HepG2 (cell line): Measurements from ENCODE around the gene FAM114A1. TPM values are rescaled to one million over a fixed set of nuclear protein-coding genes. Genes with fewer than 3 reads are reported as not detected.

ENCODE experiments used
- ATAC-seq: fragments of 200-7000 bp; cut with Tn5 transposase; 3 replicates; pipeline ENCODE4 v1.9.1; 2020; ENCODE audit warnings: mild to moderate bottlenecking, moderate library complexity
- BruUV-seq: library from RNA; stranded (reverse); fragments of 400-500 nt; replicated peaks from 2 replicates; lab custom pipeline; 2021; lab: Mats Ljungman, UMichigan
- CTCF ChIA-PET: fragments of 300-600 bp; formaldehyde crosslinking; extraction: SDS; loops from one replicate; lab custom pipeline; 2021; ENCODE audit warnings: low total read pairs, inconsistent platforms, low intra/inter-chr PET ratio; lab: Yijun Ruan, JAX
- POLR2A ChIA-PET: fragments of 350-600 bp; sonication (Branson Sonifier 250); formaldehyde crosslinking; loops from one replicate; lab custom pipeline; 2020; ENCODE audit warnings: antibody characterized with exemption, inconsistent platforms; lab: Yijun Ruan, JAX
- DNase-seq: peaks from one replicate; pipeline ENCODE4 v3.0.0-alpha.2; 2015; ENCODE audit warnings: low spot score
- FAIRE-seq: peaks from 3 replicates; lab custom pipeline; 2011; peaks lifted over from hg19 to GRCh38; lab: Jason Lieb, UNC
- H2AFZ ChIP-seq: one replicate; pipeline ENCODE4 v1.6.1; 2011; ENCODE audit warnings: low read length, inconsistent platforms
- H3K27ac ChIP-seq: fragments of 300-600 bp; 3 replicates; pipeline ENCODE4 v1.8.0; 2011; ENCODE audit warnings: mixed run types, mild to moderate bottlenecking, mixed read lengths, low read length, inconsistent platforms; ENCODE audit not compliant: insufficient read depth; ENCODE audit errors: extremely low read length
- H3K27me3 ChIP-seq, 2 experiments: fragments of 200-600 bp in 1 of 2; 2 replicates in 1 of 2; 3 replicates in 1 of 2; pipeline versions ENCODE4 v1.6.0 to v1.8.0; 2011; ENCODE audit warnings: low read length in 2 of 2, mild to moderate bottlenecking in 2 of 2, moderate library complexity in 2 of 2, inconsistent platforms in 1 of 2; ENCODE audit not compliant: insufficient read depth in 2 of 2, control insufficient read depth in 1 of 2
- H3K36me3 ChIP-seq, 2 experiments: fragments of 200-600 bp in 1 of 2; replicated peaks in 1 of 2; 2 replicates in 1 of 2; 3 replicates in 1 of 2; pipeline versions ENCODE4 v1.5.1 to v1.8.0; 2011; ENCODE audit warnings: low read length in 2 of 2, inconsistent platforms in 1 of 2; ENCODE audit not compliant: insufficient read depth in 2 of 2, control insufficient read depth in 1 of 2
- H3K4me1 ChIP-seq: 2 replicates; pipeline ENCODE4 v1.5.1; 2012; ENCODE audit warnings: low read length, inconsistent platforms; ENCODE audit not compliant: insufficient read depth
- H3K4me2 ChIP-seq: 2 replicates; pipeline ENCODE4 v1.6.0; 2011; ENCODE audit warnings: low read depth, low read length, inconsistent platforms
- H3K4me3 ChIP-seq, 3 experiments: fragments of 200-600 bp in 1 of 3; sonication (generic), shearing (Covaris generic) in 1 of 3; replicated peaks in 1 of 3; 2 replicates each; pipeline ENCODE4 v1.5.1; 2011 to 2016; ENCODE audit warnings: low read length in 3 of 3, inconsistent platforms in 2 of 3, low read depth in 2 of 3, mild to moderate bottlenecking in 2 of 3, control low read depth in 1 of 3, mixed read lengths in 1 of 3; ENCODE audit not compliant: insufficient read depth in 1 of 3
- H3K79me2 ChIP-seq: one replicate; pipeline ENCODE4 v1.6.1; 2011; ENCODE audit warnings: low read length, inconsistent platforms; ENCODE audit not compliant: insufficient read depth
- H3K9ac ChIP-seq: 2 replicates; pipeline ENCODE4 v1.6.0; 2011; ENCODE audit warnings: mild to moderate bottlenecking, low read depth, low read length, inconsistent platforms; ENCODE audit not compliant: insufficient read depth
- H3K9me3 ChIP-seq: 2 replicates; pipeline ENCODE4 v1.5.1; 2012; ENCODE audit warnings: mild to moderate bottlenecking, low read length
- H4K20me1 ChIP-seq: 2 replicates; pipeline ENCODE4 v1.6.0; 2011; ENCODE audit warnings: inconsistent platforms, mild to moderate bottlenecking, low read length, moderate library complexity; ENCODE audit not compliant: insufficient read depth
- CCDC6 ChIP-seq: sonication (generic); formaldehyde crosslinking; IDR thresholded peaks from 2 replicates; pipeline ENCODE4 v1.8.1; 2022; ENCODE audit warnings: mild to moderate bottlenecking, missing genetic modification reagents, moderate library complexity
- FOXA3 ChIP-seq: IDR thresholded peaks from 2 replicates; pipeline ENCODE4 v1.6.1; 2016; ENCODE audit warnings: missing genetic modification reagents, missing compliant biosample characterization
- KAT8 ChIP-seq: IDR thresholded peaks from 2 replicates; pipeline ENCODE4 v1.6.1; 2016; ENCODE audit warnings: missing genetic modification reagents, missing compliant biosample characterization
- MAFF ChIP-seq: IDR thresholded peaks from 2 replicates; pipeline ENCODE4 v1.6.1; 2011; ENCODE audit warnings: low read depth, low read length, improper control_type of control experiment
- MAFK ChIP-seq, 2 experiments: IDR thresholded peaks in 1 of 2; conservative IDR thresholded peaks in 1 of 2; 2 replicates each; pipeline ENCODE4 v1.6.1; 2011; ENCODE audit warnings: improper control_type of control experiment in 2 of 2, low read length in 2 of 2
- ONECUT2 ChIP-seq: sonication (generic); formaldehyde crosslinking; IDR thresholded peaks from 2 replicates; pipeline ENCODE4 v1.4.0; 2020; ENCODE audit warnings: missing genetic modification reagents
- POGZ ChIP-seq: sonication (generic); formaldehyde crosslinking; IDR thresholded peaks from 2 replicates; pipeline ENCODE4 v1.4.0; 2020; ENCODE audit warnings: mild to moderate bottlenecking, missing genetic modification reagents
- RXRB ChIP-seq: IDR thresholded peaks from 2 replicates; pipeline ENCODE4 v1.6.1; 2016; ENCODE audit warnings: borderline replicate concordance, missing genetic modification reagents, missing compliant biosample characterization
- SMC3 ChIP-seq: IDR thresholded peaks from 2 replicates; pipeline ENCODE4 v1.6.1; 2011; ENCODE audit warnings: low read length, improper control_type of control experiment
- SOX13 ChIP-seq, 3 experiments: fragments of 450-650 bp in 1 of 3; sonication (generic) in 1 of 3; formaldehyde crosslinking in 1 of 3; IDR thresholded peaks in 2 of 3; conservative IDR thresholded peaks in 1 of 3; 2 replicates each; pipeline versions ENCODE4 v1.5.0 to v1.6.1; 2016 to 2020; ENCODE audit warnings: antibody characterized with exemption in 1 of 3, mild to moderate bottlenecking in 1 of 3, missing compliant biosample characterization in 1 of 3, missing genetic modification reagents in 1 of 3, moderate library complexity in 1 of 3
- STAG1 ChIP-seq: sonication (generic); formaldehyde crosslinking; IDR thresholded peaks from 2 replicates; pipeline ENCODE4 v1.4.0; 2020; ENCODE audit warnings: missing genetic modification reagents
- TGIF2 ChIP-seq: IDR thresholded peaks from 2 replicates; pipeline ENCODE4 v1.6.1; 2016; ENCODE audit warnings: control low read depth, missing compliant biosample characterization
- ZNF3 ChIP-seq: IDR thresholded peaks from 2 replicates; pipeline ENCODE4 v1.7.0; 2017; ENCODE audit warnings: inconsistent platforms
- ZNF33B ChIP-seq: sonication (generic); formaldehyde crosslinking; IDR thresholded peaks from 2 replicates; pipeline ENCODE4 v1.5.1; 2020; ENCODE audit warnings: mild to moderate bottlenecking, missing genetic modification reagents
- ZNF644 ChIP-seq: IDR thresholded peaks from 2 replicates; pipeline ENCODE4 v1.6.1; 2016; ENCODE audit warnings: low read depth
- WGBS: methylation state at CpG from one replicate; pipeline ENCODE4 v1.1.6; 2017; ENCODE audit warnings: low lambda C conversion rate; 5-methylcytosine and 5-hydroxymethylcytosine counted together
- in situ Hi-C: cut with HindIII; loops from 2 replicates; pipeline ENCODE4 v1.10.0; 2017; ENCODE audit warnings: low pct_unique_long_range_greater_than_20kb; ENCODE audit not compliant: extremely low pct_ligation_motif_present
- intact Hi-C: fragments of 100-400 bp; cut with micrococcal nuclease; formaldehyde crosslinking; loops from one replicate; pipeline ENCODE4 v1.10.0; 2022; ENCODE audit not compliant: unreplicated experiment
- polyA plus RNA-seq, 8 experiments: library from polyadenylated mRNA; depleted of rRNA in 3 of 8; stranded (reverse) in 7 of 8; unstranded in 1 of 8; fragments of >200 nt; fragmentation: Illumina TruSeq in 4 of 8; extraction: Trizol in 4 of 8; gene quantifications; 2 replicates each; pipeline versions ENCODE4 v1.2.1 to v1.2.3, GENCODE V29; 2011 to 2016; ENCODE audit warnings: low read depth in 4 of 8, missing spikeins in 1 of 8, mixed read lengths in 1 of 8; ENCODE audit not compliant: insufficient read depth in 1 of 8
- total RNA-seq, 5 experiments: library from RNA; depleted of rRNA; stranded (reverse); fragments of >200 nt; fragmentation: Illumina TruSeq; extraction: Trizol; gene quantifications; 2 replicates each; pipeline ENCODE4 v1.2.3, GENCODE V29; 2016; ENCODE audit warnings: low read depth in 1 of 5
- TF ChIP-seq, protein P1 (sequence below): sonication (generic); formaldehyde crosslinking; IDR thresholded peaks from 2 replicates; pipeline ENCODE4 v1.5.0; 2020; ENCODE audit warnings: mild to moderate bottlenecking, missing genetic modification reagents, moderate library complexity
- TF ChIP-seq, protein P2 (sequence below): sonication (generic); formaldehyde crosslinking; IDR thresholded peaks from 2 replicates; pipeline ENCODE4 v1.4.0; 2020; ENCODE audit warnings: missing genetic modification reagents
- TF ChIP-seq, protein P3 (sequence below): IDR thresholded peaks from 2 replicates; pipeline ENCODE4 v1.6.1; 2016; ENCODE audit warnings: low read depth
- TF ChIP-seq, protein P4 (sequence below): IDR thresholded peaks from 2 replicates; pipeline ENCODE4 v1.6.1; 2012; ENCODE audit warnings: low read depth, low read length, improper control_type of control experiment

The FAM114A1 gene
- total and polyA plus RNA-seq, 2 of the 13 experiments (the other 11 are each of a cell fraction or from before 2014, with no cell fraction given): 61.0 to 76.9 TPM

DNA sequence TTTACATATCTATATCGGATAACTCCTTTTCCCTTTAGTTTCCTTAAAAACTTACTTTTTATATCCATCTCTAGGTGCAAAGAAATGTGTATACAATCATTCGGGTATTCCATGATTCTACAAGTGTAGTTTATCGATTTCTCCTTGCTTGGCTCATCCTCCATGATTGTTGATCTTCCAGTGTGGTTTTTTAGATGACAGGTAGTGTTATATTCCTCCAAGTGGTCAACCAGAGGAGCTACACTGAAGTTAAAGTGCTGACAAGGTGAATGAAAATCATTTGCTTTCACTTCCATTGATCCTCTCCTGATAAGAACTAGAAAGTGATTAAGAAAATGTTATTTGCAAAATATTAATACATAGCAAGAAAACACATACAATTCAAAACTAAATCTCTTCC lies 126.1 kb downstream of the FAM114A1 start:
- FAIRE-seq: peak; percentile 59
- peak; percentile 55 for TF ChIP-seq STAG1 (CRISPR knock-in tag)
- TF ChIP-seq, protein P1, sequence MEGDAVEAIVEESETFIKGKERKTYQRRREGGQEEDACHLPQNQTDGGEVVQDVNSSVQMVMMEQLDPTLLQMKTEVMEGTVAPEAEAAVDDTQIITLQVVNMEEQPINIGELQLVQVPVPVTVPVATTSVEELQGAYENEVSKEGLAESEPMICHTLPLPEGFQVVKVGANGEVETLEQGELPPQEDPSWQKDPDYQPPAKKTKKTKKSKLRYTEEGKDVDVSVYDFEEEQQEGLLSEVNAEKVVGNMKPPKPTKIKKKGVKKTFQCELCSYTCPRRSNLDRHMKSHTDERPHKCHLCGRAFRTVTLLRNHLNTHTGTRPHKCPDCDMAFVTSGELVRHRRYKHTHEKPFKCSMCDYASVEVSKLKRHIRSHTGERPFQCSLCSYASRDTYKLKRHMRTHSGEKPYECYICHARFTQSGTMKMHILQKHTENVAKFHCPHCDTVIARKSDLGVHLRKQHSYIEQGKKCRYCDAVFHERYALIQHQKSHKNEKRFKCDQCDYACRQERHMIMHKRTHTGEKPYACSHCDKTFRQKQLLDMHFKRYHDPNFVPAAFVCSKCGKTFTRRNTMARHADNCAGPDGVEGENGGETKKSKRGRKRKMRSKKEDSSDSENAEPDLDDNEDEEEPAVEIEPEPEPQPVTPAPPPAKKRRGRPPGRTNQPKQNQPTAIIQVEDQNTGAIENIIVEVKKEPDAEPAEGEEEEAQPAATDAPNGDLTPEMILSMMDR: peak; percentile 35
- TF ChIP-seq ZNF644 (CRISPR knock-in tag): peak; percentile 90
- TF ChIP-seq RXRB: 0 out of 2 replicates have a peak, but pooled peaks have one; percentile 14
- TF ChIP-seq, protein P2, sequence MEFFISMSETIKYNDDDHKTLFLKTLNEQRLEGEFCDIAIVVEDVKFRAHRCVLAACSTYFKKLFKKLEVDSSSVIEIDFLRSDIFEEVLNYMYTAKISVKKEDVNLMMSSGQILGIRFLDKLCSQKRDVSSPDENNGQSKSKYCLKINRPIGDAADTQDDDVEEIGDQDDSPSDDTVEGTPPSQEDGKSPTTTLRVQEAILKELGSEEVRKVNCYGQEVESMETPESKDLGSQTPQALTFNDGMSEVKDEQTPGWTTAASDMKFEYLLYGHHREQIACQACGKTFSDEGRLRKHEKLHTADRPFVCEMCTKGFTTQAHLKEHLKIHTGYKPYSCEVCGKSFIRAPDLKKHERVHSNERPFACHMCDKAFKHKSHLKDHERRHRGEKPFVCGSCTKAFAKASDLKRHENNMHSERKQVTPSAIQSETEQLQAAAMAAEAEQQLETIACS (CRISPR knock-in tag): no peak
- 0 out of 2 replicates have a peak, but pooled peaks have one; percentile 18 for TF ChIP-seq POGZ (CRISPR knock-in tag)
- TF ChIP-seq SMC3: peak; percentile 56
- TF ChIP-seq, protein P3, sequence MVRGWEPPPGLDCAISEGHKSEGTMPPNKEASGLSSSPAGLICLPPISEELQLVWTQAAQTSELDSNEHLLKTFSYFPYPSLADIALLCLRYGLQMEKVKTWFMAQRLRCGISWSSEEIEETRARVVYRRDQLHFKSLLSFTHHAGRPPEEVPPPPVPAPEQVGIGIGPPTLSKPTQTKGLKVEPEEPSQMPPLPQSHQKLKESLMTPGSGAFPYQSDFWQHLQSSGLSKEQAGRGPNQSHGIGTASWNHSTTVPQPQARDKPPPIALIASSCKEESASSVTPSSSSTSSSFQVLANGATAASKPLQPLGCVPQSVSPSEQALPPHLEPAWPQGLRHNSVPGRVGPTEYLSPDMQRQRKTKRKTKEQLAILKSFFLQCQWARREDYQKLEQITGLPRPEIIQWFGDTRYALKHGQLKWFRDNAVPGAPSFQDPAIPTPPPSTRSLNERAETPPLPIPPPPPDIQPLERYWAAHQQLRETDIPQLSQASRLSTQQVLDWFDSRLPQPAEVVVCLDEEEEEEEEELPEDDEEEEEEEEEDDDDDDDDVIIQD (CRISPR knock-in tag): peak; percentile 41; the same call in 1 of the 2 replicates
- peak; percentile 34; the same call in 1 of the 2 replicates for TF ChIP-seq FOXA3 (CRISPR knock-in tag)
- TF ChIP-seq ONECUT2 (CRISPR knock-in tag): peak; percentile 80
- TF ChIP-seq ZNF33B (CRISPR knock-in tag): no peak
- TF ChIP-seq SOX13 (IDR thresholded peaks at IDR 0.05): no peak
- no peak for TF ChIP-seq SOX13 (CRISPR knock-in tag; conservative IDR thresholded peaks at IDR 0.05 in 1 of 2, IDR thresholded peaks at IDR 0.05 in 1 of 2)
- peak; percentile 83 to 90 for TF ChIP-seq MAFK (conservative IDR thresholded peaks at IDR 0.05 in 1 of 2, IDR thresholded peaks at IDR 0.05 in 1 of 2; ENCODE audit: low read length in 2 of 2)
- TF ChIP-seq MAFF: peak; percentile 84
- peak; percentile 66; the same call in 1 of the 2 replicates for TF ChIP-seq ZNF3 (CRISPR knock-in tag)
- TF ChIP-seq, protein P4, sequence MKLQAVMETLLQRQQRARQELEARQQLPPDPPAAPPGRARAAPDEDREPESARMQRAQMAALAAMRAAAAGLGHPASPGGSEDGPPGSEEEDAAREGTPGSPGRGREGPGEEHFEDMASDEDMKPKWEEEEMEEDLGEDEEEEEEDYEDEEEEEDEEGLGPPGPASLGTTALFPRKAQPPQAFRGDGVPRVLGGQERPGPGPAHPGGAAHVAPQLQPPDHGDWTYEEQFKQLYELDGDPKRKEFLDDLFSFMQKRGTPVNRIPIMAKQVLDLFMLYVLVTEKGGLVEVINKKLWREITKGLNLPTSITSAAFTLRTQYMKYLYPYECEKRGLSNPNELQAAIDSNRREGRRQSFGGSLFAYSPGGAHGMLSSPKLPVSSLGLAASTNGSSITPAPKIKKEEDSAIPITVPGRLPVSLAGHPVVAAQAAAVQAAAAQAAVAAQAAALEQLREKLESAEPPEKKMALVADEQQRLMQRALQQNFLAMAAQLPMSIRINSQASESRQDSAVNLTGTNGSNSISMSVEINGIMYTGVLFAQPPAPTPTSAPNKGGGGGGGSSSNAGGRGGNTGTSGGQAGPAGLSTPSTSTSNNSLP: peak; percentile 64; the same call in 1 of the 2 replicates
- TF ChIP-seq TGIF2 (CRISPR knock-in tag): no peak
- 0 out of 2 replicates have a peak, but pooled peaks have one; percentile 28 for TF ChIP-seq KAT8
- TF ChIP-seq CCDC6: no peak
- ChIA-PET CTCF (no interaction called here), POLR2A (interaction anchor here (1.0 to 1.6 kb wide), 2 partner anchors 50 to 90 kb away, joined by 4 to 13 read pairs; no protein-coding TSS in a partner anchor)
- H3K27ac ChIP-seq: no peak overlapping the region
- H3K36me3 ChIP-seq: no peaks in the 10 kb centered on the region
- no peaks in the 10 kb centered on the region for H3K4me1 ChIP-seq
- no peak overlapping the region for H3K9ac ChIP-seq
- H3K27me3 ChIP-seq: no peaks in the 10 kb centered on the region
- WGBS: 35% methylated on average over 3 of the region's 3 CpGs
- no peaks in the 10 kb centered on the region for H4K20me1 ChIP-seq
- H3K9me3 ChIP-seq: no peaks in the 10 kb centered on the region
- H3K79me2 ChIP-seq: no peaks in the 10 kb centered on the region
- peak overlapping the region; percentile 21 for H3K4me2 ChIP-seq
- H3K4me3 ChIP-seq: no peak overlapping the region
- BruUV-seq: no TSS peak
- DNase-seq: peak; percentile 45
- in situ Hi-C loops (no loop called here), intact Hi-C loops (loop anchor here (2.0 kb wide), 1 partner anchor 89 kb away; no protein-coding TSS in a partner anchor)
- H2AFZ ChIP-seq: no peak overlapping the region
- ATAC-seq: peak; percentile 91
